ENCODE measurements around the gene SLCO3A1.

GRCh38 chr15:91976966-91977365 lies 123.5 kb downstream of the SLCO3A1 start:
- TF ChIP-seq POLR2A (IDR thresholded peaks at IDR 0.05) = no peak
- TF ChIP-seq, protein P1, sequence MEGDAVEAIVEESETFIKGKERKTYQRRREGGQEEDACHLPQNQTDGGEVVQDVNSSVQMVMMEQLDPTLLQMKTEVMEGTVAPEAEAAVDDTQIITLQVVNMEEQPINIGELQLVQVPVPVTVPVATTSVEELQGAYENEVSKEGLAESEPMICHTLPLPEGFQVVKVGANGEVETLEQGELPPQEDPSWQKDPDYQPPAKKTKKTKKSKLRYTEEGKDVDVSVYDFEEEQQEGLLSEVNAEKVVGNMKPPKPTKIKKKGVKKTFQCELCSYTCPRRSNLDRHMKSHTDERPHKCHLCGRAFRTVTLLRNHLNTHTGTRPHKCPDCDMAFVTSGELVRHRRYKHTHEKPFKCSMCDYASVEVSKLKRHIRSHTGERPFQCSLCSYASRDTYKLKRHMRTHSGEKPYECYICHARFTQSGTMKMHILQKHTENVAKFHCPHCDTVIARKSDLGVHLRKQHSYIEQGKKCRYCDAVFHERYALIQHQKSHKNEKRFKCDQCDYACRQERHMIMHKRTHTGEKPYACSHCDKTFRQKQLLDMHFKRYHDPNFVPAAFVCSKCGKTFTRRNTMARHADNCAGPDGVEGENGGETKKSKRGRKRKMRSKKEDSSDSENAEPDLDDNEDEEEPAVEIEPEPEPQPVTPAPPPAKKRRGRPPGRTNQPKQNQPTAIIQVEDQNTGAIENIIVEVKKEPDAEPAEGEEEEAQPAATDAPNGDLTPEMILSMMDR (IDR thresholded peaks at IDR 0.05) = no peak
- no peak for TF ChIP-seq POLR2AphosphoS5 (IDR thresholded peaks at IDR 0.05)

Data from transverse colon (tissue), 4 donors.